ENCODE results near the gene ACOT4.
"Not testable (repeated sequence)": the region's sequence is repeated elsewhere in the genome, so short reads cannot be mapped to it uniquely, and the experiment has no call there.

ACOT4 gene

GRCh38 chr14:73591690-73592449 is at the start of gene ACOT4:
TSS of gene ACOT4 (plus strand) at chr14:73591873. CDS start at chr14:73591960, 87 bp downstream.
- DNase-seq, result no peak

GRCh38 chr14:73542961-73543360 is 48.7 kb upstream of the ACOT4 start:
- not testable (repeated sequence) for DNase-seq

GRCh38 chr14:73545353-73545752 is 46.3 kb upstream of the ACOT4 start:
- not testable (repeated sequence) for DNase-seq

- not testable (repeated sequence) for DNase-seq
Measured at GRCh38 chr14:73549097-73549496, 42.6 kb upstream of the ACOT4 start.

GRCh38 chr14:73549889-73550524 is 41.7 kb upstream of the ACOT4 start:
- not testable (repeated sequence) for DNase-seq

GRCh38 chr14:73553845-73554244 is 37.8 kb upstream of the ACOT4 start:
- DNase-seq, result no peak

GRCh38 chr14:73557201-73557600 is 34.5 kb upstream of the ACOT4 start:
- DNase-seq, result not testable (repeated sequence)

- not testable (repeated sequence) for DNase-seq
Measured at GRCh38 chr14:73558238-73558637, 33.4 kb upstream of the ACOT4 start.

GRCh38 chr14:73562256-73562655 is 29.4 kb upstream of the ACOT4 start:
- not testable (repeated sequence) for DNase-seq

- DNase-seq, result not testable (repeated sequence)
Measured at GRCh38 chr14:73562696-73563095, 29.0 kb upstream of the ACOT4 start.

GRCh38 chr14:73566431-73566830 is 25.2 kb upstream of the ACOT4 start:
- DNase-seq, result not testable (repeated sequence)

- DNase-seq, result not testable (repeated sequence)
Measured at GRCh38 chr14:73566935-73567334, 24.7 kb upstream of the ACOT4 start.

- DNase-seq, result no peak
Measured at GRCh38 chr14:73567358-73567757, 24.3 kb upstream of the ACOT4 start.

- DNase-seq, result peak; percentile 44
Measured at GRCh38 chr14:73567951-73568885, 23.5 kb upstream of the ACOT4 start.

GRCh38 chr14:73568886-73569184 is 22.8 kb upstream of the ACOT4 start:
- not testable (repeated sequence) for DNase-seq

- DNase-seq, result peak; percentile 90
Measured at GRCh38 chr14:73569185-73569958, 22.3 kb upstream of the ACOT4 start, which contains the start of gene ACOT2. TSS of gene ACOT2 (plus strand) at chr14:73569213. CDS start at chr14:73569241, 28 bp downstream.

- peak; percentile 25 for DNase-seq
Measured at GRCh38 chr14:73570913-73571312, 20.8 kb upstream of the ACOT4 start.

GRCh38 chr14:73573034-73573433 is 18.6 kb upstream of the ACOT4 start:
- DNase-seq, result not testable (repeated sequence)

- DNase-seq, result not testable (repeated sequence)
Measured at GRCh38 chr14:73573740-73574139, 17.9 kb upstream of the ACOT4 start.

GRCh38 chr14:73574251-73574650 is 17.4 kb upstream of the ACOT4 start:
- not testable (repeated sequence) for DNase-seq

GRCh38 chr14:73576391-73576790 is 15.3 kb upstream of the ACOT4 start:
- no peak for DNase-seq

- DNase-seq, result not testable (repeated sequence)
Measured at GRCh38 chr14:73577214-73577613, 14.5 kb upstream of the ACOT4 start.

Data from HCEC 1CT (cell line).